Erythroblast (primary cell): Measurements from ENCODE around the gene KLF16.

Experiments
- GATA1 ChIP-seq: IDR thresholded peaks from 2 replicates; pipeline ENCODE4 v1.6.1; 2011; ENCODE audit warnings: low read depth, mild to moderate bottlenecking, control low read depth, low read length, moderate library complexity
- POLR2A ChIP-seq: IDR thresholded peaks from 2 replicates; pipeline ENCODE4 v1.6.1; 2011; ENCODE audit warnings: mild to moderate bottlenecking, low read length

GRCh38 chr19:1889907-1890306, 26.5 kb upstream of the KLF16 start:
- TF ChIP-seq POLR2A (no peak), GATA1 (no peak)
